Kidney capillary endothelial cell (primary cell): ENCODE data around the gene RHEB.

Experiments used
- DNase-seq: peaks from one replicate; pipeline ENCODE4 v3.0.0-alpha.2; 2018; ENCODE audit warnings: low spot score

Gene RHEB

DNA sequence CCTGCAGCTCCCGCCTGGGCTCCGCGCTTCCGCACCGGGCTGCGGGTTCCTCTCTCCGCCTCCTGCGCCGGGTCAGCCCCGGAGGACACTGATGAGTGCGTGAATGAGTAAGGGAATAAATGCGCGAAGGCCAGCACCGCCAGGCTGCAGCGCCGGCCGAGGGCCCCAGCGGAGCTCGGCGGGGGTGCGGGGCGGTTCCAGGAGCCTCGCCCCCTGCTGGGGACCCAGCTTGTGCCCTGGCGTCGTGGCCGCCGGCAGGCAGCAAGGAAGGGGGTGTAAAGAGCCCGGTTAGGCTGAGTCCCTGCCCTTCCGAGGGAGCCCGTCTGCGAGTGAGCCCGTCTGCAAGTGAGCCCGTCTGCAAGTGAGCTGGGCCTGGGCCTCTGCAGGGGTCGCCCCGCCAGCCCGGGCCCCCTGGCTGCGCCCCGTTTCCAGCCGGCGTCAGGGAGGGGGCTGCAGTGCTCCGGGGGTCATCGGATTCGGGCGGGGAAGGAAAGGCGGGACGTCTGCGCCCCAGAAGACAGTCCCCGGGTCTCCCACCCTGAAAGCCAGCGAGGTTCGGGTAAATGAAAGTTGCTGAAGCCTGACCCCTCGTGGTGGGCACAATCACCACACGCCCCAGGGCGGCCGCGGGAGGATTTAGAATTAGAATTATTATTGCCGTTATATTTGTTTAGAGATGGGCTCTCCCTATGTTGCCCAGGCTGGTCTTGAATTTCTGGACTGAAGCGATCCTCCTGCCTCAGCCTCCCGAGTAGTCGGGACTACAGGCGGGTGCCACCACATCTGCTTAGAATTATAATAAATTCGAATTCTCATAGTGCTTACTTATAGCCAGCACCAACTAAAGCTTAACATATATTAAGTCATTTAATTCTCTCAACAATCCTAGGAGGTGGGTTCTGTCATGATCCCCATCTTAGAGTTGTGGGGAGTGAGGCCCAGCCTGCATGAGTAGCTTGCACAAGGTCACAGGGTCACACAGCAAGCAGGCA is 71.1 kb downstream of the RHEB start:
- peak; percentile 40 for DNase-seq

DNA sequence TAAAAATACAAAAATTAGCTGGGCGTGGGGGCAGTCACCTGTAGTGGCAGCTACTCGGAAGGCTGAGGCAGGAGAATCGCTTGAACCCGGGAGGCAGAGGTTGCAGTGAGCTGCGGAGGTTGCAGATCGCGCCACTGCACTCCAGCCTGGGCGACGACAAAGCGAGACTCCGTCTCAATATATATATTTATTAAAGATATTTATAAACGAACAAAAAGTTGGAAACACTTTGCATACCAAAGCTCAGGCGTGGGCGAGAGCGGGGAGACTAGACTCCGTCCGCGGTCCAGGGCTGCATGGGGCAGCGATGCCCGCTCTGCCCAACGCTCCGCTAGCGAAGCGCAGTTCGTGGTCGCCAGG is 71.8 kb downstream of the RHEB start:
- DNase-seq: no peak

DNA sequence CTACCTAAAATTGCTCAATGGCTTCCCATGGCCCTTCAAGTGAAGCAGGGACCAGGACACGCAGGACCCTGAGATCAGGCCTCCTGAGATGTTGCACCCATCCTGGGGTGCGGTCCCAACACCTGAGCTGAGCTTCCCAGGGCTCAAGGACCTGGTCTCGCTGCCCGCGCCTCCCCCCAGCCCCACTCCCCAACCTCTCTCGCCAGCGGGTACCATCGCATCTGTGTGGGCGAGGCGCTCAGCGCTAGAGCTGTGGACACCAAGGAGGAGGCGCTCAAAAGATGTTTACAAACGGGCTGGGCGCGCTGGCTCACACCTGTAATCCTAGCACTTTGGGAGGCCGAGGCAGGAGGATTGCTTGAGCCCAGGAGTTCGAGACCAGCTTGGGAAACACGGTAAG is 72.4 kb downstream of the RHEB start:
- no peak for DNase-seq

DNA sequence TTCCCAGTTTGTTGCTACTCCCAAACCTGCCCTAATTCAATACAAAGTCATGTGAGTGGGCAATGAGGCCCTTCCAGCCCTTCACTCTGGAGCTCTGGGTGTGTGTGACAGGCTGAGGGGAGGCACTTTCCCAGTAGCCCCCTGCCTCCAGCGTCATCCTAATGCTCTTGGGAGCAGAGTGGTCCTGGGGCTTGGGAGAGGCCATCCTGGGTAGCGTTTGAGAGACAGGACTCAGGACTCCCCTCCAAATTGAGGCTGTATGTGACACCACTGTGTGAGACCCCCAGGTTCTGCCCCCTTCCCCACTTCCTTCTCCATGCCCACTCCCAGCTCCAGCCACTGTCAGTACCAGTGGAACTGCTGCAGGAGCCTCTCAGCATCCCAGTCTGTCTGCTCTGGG is 73.3 kb downstream of the RHEB start:
- DNase-seq: no peak

DNA sequence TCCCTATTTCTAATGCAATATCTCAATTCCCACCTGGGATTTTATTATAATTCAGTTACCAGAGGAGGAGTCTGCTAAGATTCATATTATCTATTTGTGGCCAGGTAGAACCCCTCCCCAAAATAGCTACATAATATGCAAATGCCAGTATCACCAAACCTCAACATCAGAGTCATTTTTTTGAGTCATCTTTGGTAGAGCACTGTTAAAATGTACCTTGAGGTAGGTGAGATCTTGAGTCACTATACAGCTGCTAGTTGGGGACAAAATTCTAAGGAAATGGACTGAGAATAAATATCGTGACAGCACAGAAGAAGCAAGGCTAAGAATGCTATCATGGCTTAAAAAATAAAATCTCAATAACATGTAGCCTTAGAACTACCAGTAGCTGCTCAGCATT is 75.1 kb downstream of the RHEB start:
- DNase-seq: no peak

DNA sequence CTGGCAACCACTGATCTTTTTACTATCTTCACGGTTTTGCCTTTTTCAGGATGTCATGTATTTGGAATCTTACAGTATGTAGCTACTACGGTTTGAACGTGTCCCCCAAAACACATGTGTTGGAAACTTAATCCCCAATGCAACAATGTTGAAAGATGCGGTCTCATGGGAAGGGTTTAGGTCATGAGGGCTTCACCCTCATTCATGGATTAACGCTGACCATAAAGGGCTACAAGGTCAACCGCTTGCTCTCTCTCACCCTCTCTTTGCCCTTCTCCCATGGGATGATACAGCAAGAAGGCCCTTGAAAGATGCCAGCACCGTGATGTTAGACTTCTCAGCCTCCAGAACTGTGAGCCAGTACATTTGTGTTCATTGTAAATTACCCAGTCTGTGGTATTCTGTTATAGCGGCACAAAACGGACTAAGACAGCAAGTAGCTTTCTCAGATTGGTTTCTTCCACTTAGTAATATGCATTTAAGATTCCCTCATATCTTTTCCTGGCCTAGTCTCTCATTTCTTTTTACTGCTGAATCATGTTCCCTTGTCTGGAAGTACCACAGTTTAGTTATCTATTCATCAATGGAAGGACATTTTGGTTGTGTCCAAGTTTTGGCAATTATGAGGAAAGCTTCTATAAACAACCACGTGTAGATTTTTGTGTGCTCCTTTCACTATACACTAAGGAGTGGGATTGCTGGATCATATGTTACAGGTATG is 76.8 kb downstream of the RHEB start:
- DNase-seq: no peak

DNA sequence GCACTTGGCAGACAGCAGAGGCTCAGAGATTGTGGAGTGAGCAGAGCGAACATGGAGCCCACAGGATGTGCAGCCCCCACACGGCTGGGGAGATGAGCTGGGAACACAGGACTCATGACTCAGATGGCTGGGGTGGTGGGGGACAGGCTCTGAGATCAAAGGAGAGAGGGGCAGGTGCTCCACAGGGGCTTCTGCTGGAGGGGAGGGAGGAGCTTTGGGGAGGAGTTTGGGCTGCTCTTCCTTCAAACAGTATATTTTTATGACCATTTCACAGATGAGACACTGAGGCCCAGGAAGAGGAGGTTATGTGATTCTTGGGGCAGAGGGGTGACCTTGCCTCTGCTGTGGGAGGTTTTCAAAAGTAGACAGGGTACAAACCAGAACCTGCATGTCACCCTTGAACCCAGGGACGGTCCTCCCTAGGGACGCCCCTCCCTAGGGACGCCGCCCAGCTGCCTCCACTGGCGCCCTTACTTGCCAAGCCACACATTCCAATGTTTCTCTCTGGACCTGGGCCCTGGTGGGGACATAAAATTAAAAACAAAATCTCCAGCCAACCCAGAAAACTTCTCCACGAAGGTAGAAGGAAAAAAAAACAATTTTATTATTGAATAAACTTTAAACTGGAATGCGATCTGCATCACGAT is 78.8 kb downstream of the RHEB start:
- DNase-seq: no peak

DNA sequence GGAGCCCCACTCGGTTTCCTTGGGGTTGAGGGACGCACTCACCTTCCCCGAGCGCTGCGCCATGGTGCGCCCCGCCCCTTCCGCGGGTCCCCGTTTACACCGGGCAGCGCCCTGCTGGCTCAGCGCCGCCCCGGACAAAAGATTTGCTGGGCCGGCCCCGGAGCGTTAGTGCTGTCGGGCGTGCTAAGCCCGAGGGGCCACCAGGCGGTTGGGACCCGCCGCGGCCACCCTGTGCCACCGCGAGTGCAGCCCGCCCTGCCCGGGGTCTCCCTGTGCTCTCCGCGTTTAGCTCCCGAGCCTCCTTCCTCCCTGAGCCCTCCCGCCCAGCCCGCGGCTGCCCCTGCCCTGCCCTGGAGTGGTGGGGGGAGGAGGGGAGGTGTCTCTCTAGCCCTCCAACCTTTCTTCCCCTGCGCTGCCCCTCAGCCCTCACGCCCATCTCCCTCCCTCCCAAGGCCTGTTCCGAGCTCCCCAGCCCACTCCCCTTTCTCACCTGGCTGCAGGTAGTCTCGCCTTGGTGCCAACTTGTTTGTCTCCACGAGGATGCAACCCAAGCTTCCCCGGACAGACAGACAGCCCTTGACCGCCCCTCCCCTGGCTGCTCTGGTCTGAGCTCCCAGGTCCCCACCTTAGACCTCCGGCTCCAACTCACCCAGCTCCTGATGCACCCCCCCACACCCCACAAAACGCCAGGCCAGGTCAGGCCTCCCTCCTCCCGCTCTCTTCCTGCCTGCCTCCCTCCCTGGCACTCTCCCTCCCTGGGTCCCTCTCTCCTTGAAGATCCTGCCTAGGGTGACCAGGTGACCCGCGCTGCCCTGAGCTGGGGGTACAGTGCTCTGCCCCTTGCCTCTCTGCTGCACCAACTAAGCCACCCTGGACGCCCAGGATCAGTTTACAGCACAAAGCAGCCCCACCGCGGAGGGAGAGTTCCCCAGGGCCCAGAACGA is 79.6 kb downstream of the RHEB start, which contains the start of gene CRYGN:
CRYGN (minus strand) TSS at position 287 of the 944 bp plus-strand sequence; CDS start at position 63, 224 bp downstream.
- no peak for DNase-seq

DNA sequence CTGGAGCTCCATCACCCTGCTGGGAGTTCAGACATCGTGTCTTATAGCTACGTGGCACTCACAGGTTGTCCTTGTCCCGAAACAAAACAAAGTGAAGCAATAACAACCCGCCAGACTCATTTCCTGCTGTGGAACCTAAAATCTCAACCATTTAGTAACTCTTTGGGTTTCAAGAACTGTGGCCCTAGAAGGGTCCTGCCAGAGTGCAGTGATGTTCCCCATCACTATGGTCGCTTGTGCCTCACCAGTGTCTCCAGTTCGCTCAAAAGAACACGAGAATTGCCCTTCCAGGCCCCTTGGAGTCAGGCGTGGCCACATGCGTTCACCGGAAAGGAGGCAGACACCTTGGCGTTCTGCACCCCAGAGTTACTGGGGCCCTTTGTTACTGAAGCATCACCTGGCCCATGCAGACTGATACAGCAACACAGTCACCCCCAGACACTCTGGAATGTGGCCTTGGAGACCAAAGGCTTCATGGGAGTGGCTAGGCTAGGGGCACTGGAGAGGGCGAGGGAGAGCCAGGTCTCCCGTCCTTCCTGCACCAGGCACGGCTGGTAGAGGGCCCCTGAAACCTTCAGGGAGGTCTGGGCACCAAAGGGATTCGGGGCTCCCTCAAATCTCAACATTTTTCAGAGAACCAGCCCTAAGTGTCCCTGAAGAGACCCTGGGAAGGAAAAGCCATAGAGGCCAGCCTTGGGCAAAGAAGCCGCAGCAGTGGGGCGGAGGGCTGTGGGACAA is 80.7 kb downstream of the RHEB start:
- no peak for DNase-seq

DNA sequence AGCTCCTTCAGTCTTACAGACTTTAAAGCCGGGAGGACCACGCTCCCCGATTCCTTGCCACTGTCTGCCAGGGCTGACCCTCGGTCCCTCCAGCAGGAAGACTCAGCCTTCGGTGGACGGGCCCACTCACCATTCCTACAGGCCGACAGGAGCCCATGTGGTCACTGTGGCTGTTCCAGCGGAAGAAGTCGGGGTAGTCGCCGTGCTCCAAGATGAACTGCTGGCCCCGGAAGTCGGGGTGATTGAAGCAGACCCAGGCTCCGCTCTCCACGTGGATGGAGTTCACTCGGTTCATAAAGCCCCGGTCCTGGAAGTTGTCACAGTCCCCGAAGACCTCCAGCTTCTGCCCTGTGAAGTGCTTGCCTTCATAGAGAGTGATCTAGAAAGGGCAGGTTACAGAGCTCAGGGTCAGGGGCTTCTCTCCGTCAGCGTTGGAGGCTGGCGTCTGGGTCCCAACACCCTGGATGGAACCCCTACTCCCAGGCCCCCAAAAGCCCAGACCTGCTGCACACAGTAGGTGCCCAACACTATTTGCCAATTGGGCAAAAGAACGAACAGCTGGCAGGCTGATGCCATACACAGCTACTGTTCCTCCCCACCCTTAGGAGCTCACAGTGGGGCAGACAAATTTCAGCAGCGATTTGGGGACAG is 81.7 kb downstream of the RHEB start:
- DNase-seq: no peak

DNA sequence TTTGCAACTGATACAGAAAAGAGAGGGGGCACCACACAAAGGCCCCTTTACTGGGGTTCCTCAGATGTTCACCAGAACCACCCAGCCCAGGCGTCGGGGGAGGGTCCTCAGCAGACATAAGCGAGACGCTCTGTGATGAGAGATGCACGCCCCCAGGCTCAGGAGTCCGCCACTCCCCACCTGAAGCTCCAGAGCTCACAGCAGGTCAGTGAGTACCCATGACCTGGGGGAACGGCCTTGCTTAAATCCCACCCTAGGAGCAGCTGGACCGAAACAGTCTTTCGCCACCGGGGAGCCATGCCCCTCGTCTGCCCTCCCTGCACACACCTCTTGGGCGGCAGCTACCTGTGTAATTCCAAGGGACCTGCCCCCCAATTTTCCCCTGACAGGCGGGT is 82.5 kb downstream of the RHEB start:
- DNase-seq: no peak

DNA sequence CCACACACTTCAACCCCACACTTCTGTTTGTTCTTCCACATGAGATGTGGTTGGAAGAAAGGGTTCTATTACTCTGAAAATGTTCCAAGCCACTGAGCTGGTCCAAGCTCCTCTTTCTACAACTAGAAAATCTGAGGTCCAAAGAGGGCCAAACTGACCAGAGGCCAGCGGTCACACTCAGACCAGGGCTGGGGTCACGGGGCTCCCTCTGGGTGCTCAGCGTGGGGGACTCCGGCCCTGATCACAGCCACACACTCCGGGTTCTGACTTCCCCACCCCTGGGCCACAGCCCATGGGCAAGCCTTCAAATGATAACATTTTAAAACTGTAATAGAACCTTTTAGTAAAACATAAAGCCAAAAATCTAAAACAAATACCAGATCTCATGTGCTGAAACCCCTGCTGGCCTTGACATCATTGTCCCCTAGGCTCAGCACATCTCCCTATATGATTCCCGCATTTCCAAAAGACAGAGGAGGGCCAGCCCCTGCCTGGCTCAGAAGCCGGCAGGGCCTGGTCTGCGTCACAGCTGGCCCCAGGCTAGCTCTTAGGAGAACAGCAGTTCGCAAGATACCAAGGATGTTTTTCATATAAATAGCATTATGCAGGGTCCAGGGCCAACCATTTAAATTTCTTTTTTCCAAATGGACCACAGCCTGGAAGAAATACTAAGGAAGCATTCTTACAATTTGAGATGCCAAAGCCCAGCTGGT is 83.1 kb downstream of the RHEB start:
- DNase-seq: no peak

DNA sequence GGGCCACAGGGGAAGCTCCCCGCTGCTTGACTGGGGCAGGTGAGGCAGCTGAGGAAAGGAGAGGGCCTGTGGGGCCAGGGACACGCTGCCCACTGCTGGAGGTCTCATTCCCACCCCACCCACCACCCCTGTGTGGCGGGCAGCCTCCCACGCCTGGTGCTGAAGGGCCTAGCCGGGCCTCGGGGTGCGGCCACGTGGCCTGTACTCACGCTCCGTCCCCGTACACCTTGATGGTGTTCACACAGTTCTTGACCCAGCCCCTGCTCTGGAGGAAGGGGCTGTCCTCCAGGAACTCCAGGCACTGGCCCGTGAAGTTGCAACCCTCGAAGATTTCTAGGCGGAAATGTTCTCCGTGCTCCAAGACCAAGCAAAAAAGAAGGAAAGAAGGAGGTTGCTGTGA is 83.7 kb downstream of the RHEB start:
- DNase-seq: no peak

DNA sequence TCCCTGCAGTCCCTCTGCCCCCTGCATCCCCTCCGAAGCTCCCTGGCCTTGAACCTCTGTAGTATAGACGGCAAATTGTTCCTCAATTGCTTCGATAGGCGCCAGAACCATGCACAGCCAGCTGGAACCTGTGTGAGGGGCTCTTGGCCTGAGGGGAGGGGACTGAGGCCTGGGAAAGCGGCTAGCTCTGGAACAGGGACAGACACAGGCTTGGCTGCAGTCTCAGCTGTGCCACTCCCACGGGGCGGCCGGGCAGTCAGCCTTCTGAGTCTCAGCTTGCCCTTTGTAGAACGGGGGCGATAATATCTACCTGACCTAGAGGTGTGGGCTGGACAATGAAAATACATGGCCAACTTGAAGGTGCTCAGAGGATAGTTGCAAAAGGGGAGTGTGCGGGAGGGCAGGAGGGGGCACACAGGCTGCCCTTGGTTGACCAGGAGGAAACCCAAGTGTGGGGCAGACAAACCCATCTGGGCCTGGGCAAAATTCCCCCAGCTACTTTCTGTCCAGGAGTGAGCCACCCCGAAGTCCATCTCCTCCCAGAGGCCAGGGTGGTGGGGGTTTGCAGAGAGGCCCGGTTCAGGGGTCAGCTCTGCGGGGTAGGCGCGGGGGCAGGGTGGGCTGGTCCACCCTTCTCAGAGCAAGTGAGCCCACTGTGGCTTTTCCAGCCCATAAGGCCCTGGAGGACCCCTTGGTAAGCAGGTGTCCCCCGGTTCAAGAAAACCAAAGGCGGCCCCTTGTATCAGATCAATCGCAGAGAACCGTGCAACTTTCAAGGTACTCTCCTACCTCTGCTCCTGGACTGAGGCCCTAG is 84.4 kb downstream of the RHEB start:
- DNase-seq: no peak

DNA sequence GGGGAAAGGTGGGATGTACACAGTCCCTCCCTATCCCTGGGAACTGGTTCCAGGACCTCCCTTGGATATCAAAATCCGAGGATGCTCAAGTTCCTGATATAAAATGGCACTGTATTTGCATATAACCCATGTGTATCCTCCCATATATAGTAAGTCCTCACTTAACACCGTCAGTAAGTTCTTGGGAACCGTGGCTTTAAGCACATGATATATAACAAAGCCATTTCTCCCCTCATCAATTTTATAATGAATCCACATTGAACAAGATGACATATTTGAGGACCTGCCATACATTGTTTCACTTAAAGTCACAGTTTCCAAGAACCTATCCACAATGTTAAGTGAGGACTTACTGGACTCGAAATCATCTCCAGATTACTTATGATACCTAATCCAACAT is 85.1 kb downstream of the RHEB start:
- DNase-seq: no peak

DNA sequence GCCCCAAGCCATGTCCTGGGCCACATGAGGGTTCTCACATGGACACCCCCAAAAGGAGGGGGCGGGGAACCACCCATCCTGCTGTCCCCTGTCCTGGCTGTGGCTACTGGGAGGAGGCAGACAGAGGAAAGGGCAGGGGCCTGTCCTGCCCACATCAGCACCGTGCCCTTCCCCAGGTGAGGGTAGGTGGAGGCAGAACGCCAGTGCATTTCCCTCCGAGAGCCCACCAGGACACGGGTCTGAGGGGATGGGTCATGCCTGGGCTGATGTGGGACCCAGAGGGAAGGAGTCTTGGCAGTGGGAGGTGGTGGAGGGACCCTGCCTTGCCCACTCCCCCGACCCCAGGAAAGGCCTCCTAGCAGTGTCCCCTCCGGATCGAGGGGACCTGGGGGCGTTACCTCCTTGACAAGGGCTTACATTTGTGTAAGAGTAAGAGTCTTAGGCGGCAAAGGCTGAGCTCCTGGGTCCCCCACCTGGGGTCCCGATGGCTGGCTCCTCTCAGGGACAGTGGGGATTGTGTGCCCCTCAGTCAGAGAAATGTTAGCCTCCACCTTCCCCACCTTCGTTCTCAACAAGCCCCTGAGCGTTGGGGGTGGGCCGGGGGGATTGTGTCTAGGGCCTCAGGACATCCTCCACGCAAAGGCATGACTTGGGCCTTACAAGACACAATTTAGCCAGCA is 85.8 kb downstream of the RHEB start:
- DNase-seq: no peak

DNA sequence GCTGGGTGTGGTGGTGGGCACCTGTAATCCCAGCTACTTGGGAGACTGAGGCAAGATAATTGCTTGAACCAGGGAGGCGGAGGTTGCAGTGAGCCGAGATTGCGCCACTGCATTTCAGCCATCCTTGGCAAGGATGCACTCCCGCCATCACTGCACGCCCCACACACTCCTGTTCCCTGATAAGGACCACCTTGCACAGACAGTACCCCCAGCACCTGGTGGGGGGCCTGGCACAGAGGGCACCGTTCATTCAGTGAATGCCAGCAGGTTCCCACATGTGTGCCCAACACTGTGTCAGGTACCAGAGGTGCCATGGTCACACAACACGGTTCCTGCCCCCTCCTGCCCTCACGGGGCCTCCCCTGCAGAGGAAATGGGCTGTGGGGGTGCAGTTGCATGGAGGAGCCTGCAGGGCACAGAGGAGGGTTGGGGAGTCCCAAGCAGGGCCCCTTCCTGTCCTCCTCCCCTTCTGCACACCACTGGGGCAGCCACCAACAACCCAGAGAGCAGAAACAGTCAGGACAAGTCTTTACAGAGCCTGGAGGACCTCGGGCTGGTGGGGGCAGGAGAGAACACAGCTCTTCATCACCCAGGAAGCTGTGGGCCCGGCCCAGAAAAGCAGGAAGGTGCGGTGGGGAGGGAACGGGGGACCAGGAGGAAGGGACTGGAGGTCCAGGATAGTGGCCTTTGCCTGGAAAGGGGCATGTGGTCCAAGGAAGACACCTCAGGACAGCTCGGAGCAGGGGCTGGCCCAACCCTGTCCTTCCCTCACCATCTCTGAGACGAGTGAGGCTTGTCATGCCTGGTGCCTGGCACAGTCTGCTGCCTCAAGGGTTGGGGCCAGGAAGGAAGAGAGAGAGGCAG is 86.8 kb downstream of the RHEB start:
- no peak for DNase-seq
